PC-3 (cell line): Measurements from ENCODE around the gene MAD1L1.

ENCODE experiments used
- EZH2 ChIP-seq: fragments of 300-600 bp; sonication (generic); IDR thresholded peaks from one replicate; pipeline ENCODE4 v1.6.1; 2017; ENCODE audit warnings: antibody characterized with exemption, mild to moderate bottlenecking, low read length; ENCODE audit not compliant: unreplicated experiment
- EZH2phosphoT487 ChIP-seq: fragments of 300-600 bp; sonication (generic); IDR thresholded peaks from 2 replicates; pipeline ENCODE4 v1.6.1; 2018; ENCODE audit warnings: mild to moderate bottlenecking, antibody characterized with exemption, low read length, borderline replicate concordance
- TF ChIP-seq, protein P1 (sequence below): fragments of 300-600 bp; sonication (generic); conservative IDR thresholded peaks from 2 replicates; pipeline ENCODE4 v1.5.1; 2017; ENCODE audit warnings: antibody characterized with exemption, low read depth, mild to moderate bottlenecking, low read length

DNA sequence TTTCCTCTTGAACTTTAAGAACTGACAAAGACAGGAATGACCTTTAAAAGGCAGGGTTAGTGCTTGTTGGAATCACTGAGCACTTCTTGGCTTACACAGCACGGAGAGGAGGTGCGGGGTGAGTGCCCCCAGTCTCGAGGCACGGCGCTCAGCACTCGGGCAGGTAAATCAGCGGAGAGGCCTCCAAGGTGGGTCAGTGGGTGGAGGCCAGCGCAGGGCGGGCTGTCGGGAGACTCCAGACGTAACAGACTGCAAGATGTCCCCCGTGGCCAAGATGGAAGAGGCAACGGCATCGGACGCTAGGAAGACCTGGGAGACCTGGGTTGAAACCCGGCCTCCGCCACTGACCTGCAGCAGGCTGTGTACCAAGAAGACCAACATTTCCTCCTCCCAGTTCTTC lies 149.4 kb downstream of the MAD1L1 start:
- TF ChIP-seq, protein P1, sequence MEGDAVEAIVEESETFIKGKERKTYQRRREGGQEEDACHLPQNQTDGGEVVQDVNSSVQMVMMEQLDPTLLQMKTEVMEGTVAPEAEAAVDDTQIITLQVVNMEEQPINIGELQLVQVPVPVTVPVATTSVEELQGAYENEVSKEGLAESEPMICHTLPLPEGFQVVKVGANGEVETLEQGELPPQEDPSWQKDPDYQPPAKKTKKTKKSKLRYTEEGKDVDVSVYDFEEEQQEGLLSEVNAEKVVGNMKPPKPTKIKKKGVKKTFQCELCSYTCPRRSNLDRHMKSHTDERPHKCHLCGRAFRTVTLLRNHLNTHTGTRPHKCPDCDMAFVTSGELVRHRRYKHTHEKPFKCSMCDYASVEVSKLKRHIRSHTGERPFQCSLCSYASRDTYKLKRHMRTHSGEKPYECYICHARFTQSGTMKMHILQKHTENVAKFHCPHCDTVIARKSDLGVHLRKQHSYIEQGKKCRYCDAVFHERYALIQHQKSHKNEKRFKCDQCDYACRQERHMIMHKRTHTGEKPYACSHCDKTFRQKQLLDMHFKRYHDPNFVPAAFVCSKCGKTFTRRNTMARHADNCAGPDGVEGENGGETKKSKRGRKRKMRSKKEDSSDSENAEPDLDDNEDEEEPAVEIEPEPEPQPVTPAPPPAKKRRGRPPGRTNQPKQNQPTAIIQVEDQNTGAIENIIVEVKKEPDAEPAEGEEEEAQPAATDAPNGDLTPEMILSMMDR = no peak
- TF ChIP-seq EZH2phosphoT487 (no peak), EZH2 (no peak)
